KOPT-K1 (cell line): ENCODE measurements around the gene ARHGAP10.

Source experiments
- H3K27ac ChIP-seq: fragments of 200-600 bp; sonication (generic); 2 replicates; pipeline ENCODE4 v1.5.1; 2016; ENCODE audit warnings: antibody characterized with exemption, mild to moderate bottlenecking, low read depth, low read length; ENCODE audit not compliant: poor library complexity, severe bottlenecking
- H3K36me3 ChIP-seq: fragments of 200-600 bp; sonication (generic); 2 replicates; pipeline ENCODE4 v1.5.1; 2017; ENCODE audit warnings: antibody characterized with exemption, mild to moderate bottlenecking, low read length, moderate library complexity; ENCODE audit not compliant: insufficient read depth
- H3K9me3 ChIP-seq: fragments of 200-600 bp; sonication (generic); 2 replicates; pipeline ENCODE4 v1.5.1; 2017; ENCODE audit warnings: antibody characterized with exemption, low read length, mild to moderate bottlenecking; ENCODE audit not compliant: insufficient read depth, poor library complexity, severe bottlenecking

ARHGAP10 gene

GRCh38 chr4:148044089-148044911 lies 312.4 kb downstream of the ARHGAP10 start:
- no peaks in the 10 kb centered on the region for H3K36me3 ChIP-seq
- H3K9me3 ChIP-seq, result no peaks in the 10 kb centered on the region
- H3K27ac ChIP-seq, result no peak overlapping the region

- no peak overlapping the region for H3K27ac ChIP-seq
Observed at GRCh38 chr4:148044912-148045352, 313.0 kb downstream of the ARHGAP10 start.

GRCh38 chr4:148048598-148048997 lies 316.7 kb downstream of the ARHGAP10 start:
- Histone ChIP-seq H3K27ac (no peak overlapping the region), H3K36me3 (no peaks in the 10 kb centered on the region), H3K9me3 (no peaks in the 10 kb centered on the region)

More at GRCh38 chr4:148044912-148045352, 313.0 kb downstream of the ARHGAP10 start:
- Histone ChIP-seq H3K36me3 (no peaks in the 10 kb centered on the region), H3K9me3 (no peaks in the 10 kb centered on the region)

- H3K36me3 ChIP-seq, result no peaks in the 10 kb centered on the region
- H3K9me3 ChIP-seq, result no peaks in the 10 kb centered on the region
- no peak overlapping the region for H3K27ac ChIP-seq
Observed at GRCh38 chr4:148051403-148051802, 319.5 kb downstream of the ARHGAP10 start.

GRCh38 chr4:148052448-148052847 lies 320.6 kb downstream of the ARHGAP10 start:
- H3K36me3 ChIP-seq, result no peaks in the 10 kb centered on the region
- H3K27ac ChIP-seq, result peak overlapping the region; percentile 19
- H3K9me3 ChIP-seq, result no peaks in the 10 kb centered on the region

- H3K36me3 ChIP-seq, result no peaks in the 10 kb centered on the region
- no peaks in the 10 kb centered on the region for H3K9me3 ChIP-seq
- H3K27ac ChIP-seq, result no peak overlapping the region
Observed at GRCh38 chr4:148053298-148054003, 321.6 kb downstream of the ARHGAP10 start.

GRCh38 chr4:148054275-148054674 lies 322.4 kb downstream of the ARHGAP10 start:
- Histone ChIP-seq H3K27ac (no peak overlapping the region), H3K9me3 (no peaks in the 10 kb centered on the region)

GRCh38 chr4:148055844-148056243 lies 324.0 kb downstream of the ARHGAP10 start:
- H3K36me3 ChIP-seq, result no peaks in the 10 kb centered on the region
- H3K9me3 ChIP-seq, result no peaks in the 10 kb centered on the region
- no peak overlapping the region for H3K27ac ChIP-seq

More at GRCh38 chr4:148054275-148054674, 322.4 kb downstream of the ARHGAP10 start:
- no peaks in the 10 kb centered on the region for H3K36me3 ChIP-seq

GRCh38 chr4:148056879-148057278 lies 325.0 kb downstream of the ARHGAP10 start:
- Histone ChIP-seq H3K9me3 (no peaks in the 10 kb centered on the region), H3K36me3 (no peaks in the 10 kb centered on the region), H3K27ac (no peak overlapping the region)

GRCh38 chr4:148057516-148057915 lies 325.6 kb downstream of the ARHGAP10 start:
- Histone ChIP-seq H3K9me3 (no peaks in the 10 kb centered on the region), H3K36me3 (no peaks in the 10 kb centered on the region), H3K27ac (no peak overlapping the region)

- H3K27ac ChIP-seq, result no peak overlapping the region
- no peaks in the 10 kb centered on the region for H3K36me3 ChIP-seq
Observed at GRCh38 chr4:148057984-148058859, 326.3 kb downstream of the ARHGAP10 start.

GRCh38 chr4:148059617-148060180 lies 327.8 kb downstream of the ARHGAP10 start:
- Histone ChIP-seq H3K36me3 (no peaks in the 10 kb centered on the region), H3K27ac (no peak overlapping the region), H3K9me3 (no peaks in the 10 kb centered on the region)

More at GRCh38 chr4:148057984-148058859, 326.3 kb downstream of the ARHGAP10 start:
- no peaks in the 10 kb centered on the region for H3K9me3 ChIP-seq

- Histone ChIP-seq H3K9me3 (no peaks in the 10 kb centered on the region), H3K27ac (no peak overlapping the region), H3K36me3 (no peaks in the 10 kb centered on the region)
Observed at GRCh38 chr4:148060264-148061140, 328.6 kb downstream of the ARHGAP10 start.

GRCh38 chr4:148061141-148061481 lies 329.2 kb downstream of the ARHGAP10 start:
- no peak overlapping the region for H3K27ac ChIP-seq
- H3K9me3 ChIP-seq, result no peaks in the 10 kb centered on the region
- no peaks in the 10 kb centered on the region for H3K36me3 ChIP-seq
